Body of pancreas (tissue), 4 donors: ENCODE measurements around the gene KIN. TPM values are rescaled to one million over a fixed set of nuclear protein-coding genes. Genes with fewer than 3 reads are reported as not detected.

Source experiments
- ATAC-seq: fragments of 150-250 bp; one replicate; pipeline ENCODE4 v1.9.1; 2016
- DNase-seq, 4 donors: peaks; one replicate each; pipeline ENCODE4 v3.0.0-alpha.2; 2019
- H3K27ac ChIP-seq, 4 donors: fragments of 200-600 bp; sonication (generic); 1 replicate in 3 of 4; 2 replicates in 1 of 4; pipeline versions ENCODE4 v1.5.1 to v1.6.1; 2016 to 2019; ENCODE audit warnings: mild to moderate bottlenecking in 1 of 4, mixed read lengths in 1 of 4, moderate library complexity in 1 of 4
- H3K27me3 ChIP-seq, 2 donors: fragments of 200-600 bp; sonication (generic); one replicate each; pipeline ENCODE4 v1.6.0; 2016; ENCODE audit warnings: mild to moderate bottlenecking in 1 of 2
- H3K36me3 ChIP-seq, 2 donors: fragments of 200-600 bp; sonication (generic); replicated peaks in 1 of 2; 2 replicates each; pipeline ENCODE4 v1.5.1; 2016; ENCODE audit warnings: low read depth in 2 of 2; ENCODE audit not compliant: insufficient read depth in 1 of 2
- H3K4me1 ChIP-seq: fragments of 200-600 bp; sonication (generic); one replicate; pipeline ENCODE4 v1.6.0; 2016
- H3K4me3 ChIP-seq, 2 donors: fragments of 200-600 bp; sonication (generic); 1 replicate in 1 of 2; 2 replicates in 1 of 2; pipeline ENCODE4 v1.5.1; 2016 to 2019
- H3K9me3 ChIP-seq, 3 donors: fragments of 200-600 bp; sonication (generic); 1 replicate in 2 of 3; 2 replicates in 1 of 3; pipeline ENCODE4 v1.5.1; 2016
- CTCF ChIP-seq, 7 experiments: fragments of 450-650 bp in 4 of 7; fragments of 200-600 bp in 3 of 7; sonication (generic) in 3 of 7; IDR thresholded peaks; one replicate each; pipeline ENCODE4 v1.5.1; 2016 to 2019; ENCODE audit warnings: antibody characterized with exemption in 7 of 7
- POLR2A ChIP-seq, 3 donors: fragments of 450-650 bp; IDR thresholded peaks; one replicate each; pipeline ENCODE4 v1.6.1; 2016; ENCODE audit warnings: antibody characterized with exemption in 3 of 3, mild to moderate bottlenecking in 2 of 3
- WGBS, 2 donors: methylation state at CpG; one replicate each; pipeline ENCODE4 v1.1.5; 2017; 5-methylcytosine and 5-hydroxymethylcytosine counted together
- intact Hi-C: fragments of 100-400 bp; cut with DNase I; formaldehyde crosslinking; loops from one replicate; pipeline ENCODE4 v1.15.1; 2023
- total RNA-seq, 2 donors: library from RNA; depleted of rRNA; stranded (reverse); fragments of >200 nt; gene quantifications; one replicate each; pipeline ENCODE4 v1.1.0, GENCODE V29; 2016

KIN gene
- total RNA-seq, 2 donors from 2014 or later = 4.9 to 6.2 TPM

GRCh38 chr10:7811000-7811399 is 23.2 kb upstream of the KIN start:
- no peak for DNase-seq
- no peak overlapping the region for H3K27ac ChIP-seq
- H3K4me3 ChIP-seq = no peak overlapping the region
- WGBS, 2 donors = 63 to 65% methylated on average over 5 of the region's 5 CpGs
- intact Hi-C loops = no loop called here
- no peak for TF ChIP-seq POLR2A (IDR thresholded peaks at IDR 0.05)
- no peak for TF ChIP-seq CTCF (IDR thresholded peaks at IDR 0.05)
- no peaks in the 10 kb centered on the region for H3K27me3 ChIP-seq
- ATAC-seq = no peak
- H3K4me1 ChIP-seq = no peaks in the 10 kb centered on the region
- peaks cover 0 to 10% of the 10 kb centered on the region in 2 donors for H3K36me3 ChIP-seq
- no peaks in the 10 kb centered on the region for H3K9me3 ChIP-seq

DNA sequence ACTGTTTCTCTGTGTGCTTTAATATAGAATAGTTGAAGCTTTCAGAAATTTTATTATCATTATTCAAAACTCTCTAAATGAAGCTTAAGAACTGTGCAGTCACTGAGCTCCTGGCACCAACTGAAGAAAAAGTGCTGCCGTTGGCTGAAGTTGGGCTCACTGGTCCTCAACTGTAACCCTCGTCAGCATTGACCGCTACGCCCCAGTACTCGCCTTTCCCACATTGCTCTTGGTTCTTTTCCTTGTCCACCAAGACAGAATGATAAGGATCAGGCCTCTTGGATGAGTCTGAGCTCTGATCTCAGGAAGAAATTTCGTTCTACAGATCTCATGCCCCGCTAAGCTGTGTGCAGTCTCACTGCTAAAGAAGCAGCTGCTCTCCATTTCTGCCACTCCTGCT is 22.6 kb upstream of the KIN start:
- H3K4me1 ChIP-seq = no peaks in the 10 kb centered on the region
- DNase-seq (no peak), ATAC-seq (no peak)
- no peak overlapping the region for H3K4me3 ChIP-seq
- TF ChIP-seq POLR2A (IDR thresholded peaks at IDR 0.05) (no peak), CTCF (IDR thresholded peaks at IDR 0.05) (no peak)
- H3K36me3 ChIP-seq = peaks cover 0 to 11% of the 10 kb centered on the region in 2 donors
- intact Hi-C loops = no loop called here
- no peaks in the 10 kb centered on the region for H3K27me3 ChIP-seq
- H3K27ac ChIP-seq = no peak overlapping the region
- 58 to 72% methylated on average over 7 of the region's 7 CpGs for WGBS, 2 donors
- no peaks in the 10 kb centered on the region for H3K9me3 ChIP-seq

DNA sequence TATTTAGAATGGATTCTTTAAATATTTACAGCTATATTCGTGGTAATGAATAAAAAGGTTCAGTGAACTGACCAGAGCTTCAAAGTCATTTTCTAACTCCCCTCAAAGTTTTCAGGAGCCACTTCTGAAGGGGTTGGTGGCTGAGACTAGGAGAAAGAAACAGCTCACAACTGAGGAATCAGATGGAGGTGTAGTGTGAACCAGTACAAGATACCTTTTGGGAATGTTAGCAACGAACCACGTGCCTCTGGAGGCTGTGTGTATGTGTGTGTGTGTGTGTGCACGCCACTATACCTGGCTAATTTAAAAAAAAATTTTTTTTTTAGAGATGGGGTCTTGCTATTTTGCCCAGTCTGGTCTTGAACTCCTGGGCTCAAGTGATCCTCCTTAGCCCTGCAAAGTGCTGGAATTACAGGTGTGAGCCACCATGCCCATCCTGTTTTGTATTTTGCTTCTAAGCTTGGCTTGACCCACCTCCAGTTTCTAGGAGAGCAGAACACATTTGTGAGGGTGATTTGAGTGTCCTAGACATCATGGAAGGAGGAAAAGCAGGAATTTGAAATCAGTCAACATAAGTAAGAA is 21.0 kb upstream of the KIN start:
- intact Hi-C loops = no loop called here
- Histone ChIP-seq H3K36me3 (peaks cover 5 to 16% of the 10 kb centered on the region in 2 donors), H3K27me3 (no peaks in the 10 kb centered on the region), H3K9me3 (no peaks in the 10 kb centered on the region), H3K27ac (no peak overlapping the region), H3K4me3 (no peak overlapping the region), H3K4me1 (peaks cover 9% of the 10 kb centered on the region)
- WGBS, 2 donors = 69 to 71% methylated on average over 4 of the region's 4 CpGs
- ATAC-seq (no peak), DNase-seq (no peak)
- TF ChIP-seq POLR2A (IDR thresholded peaks at IDR 0.05) (no peak), CTCF (IDR thresholded peaks at IDR 0.05) (no peak)

- no peak overlapping the region for H3K4me3 ChIP-seq
- TF ChIP-seq CTCF (IDR thresholded peaks at IDR 0.05) = no peak
- no peak for TF ChIP-seq POLR2A (IDR thresholded peaks at IDR 0.05)
- H3K36me3 ChIP-seq = peaks cover 16 to 45% of the 10 kb centered on the region in 2 donors
- peaks cover 9% of the 10 kb centered on the region for H3K4me1 ChIP-seq
- no peak overlapping the region for H3K27ac ChIP-seq
- ATAC-seq = no peak
- no peak for DNase-seq
- no peaks in the 10 kb centered on the region for H3K9me3 ChIP-seq
- WGBS, 2 donors = 28 to 45% methylated on average over 2 of the region's 2 CpGs
- intact Hi-C loops = no loop called here
- no peaks in the 10 kb centered on the region for H3K27me3 ChIP-seq
Measured at GRCh38 chr10:7804741-7805140, 16.9 kb upstream of the KIN start.

- TF ChIP-seq POLR2A (IDR thresholded peaks at IDR 0.05) = no peak
- no peak for TF ChIP-seq CTCF (IDR thresholded peaks at IDR 0.05)
- Histone ChIP-seq H3K27ac (no peak overlapping the region), H3K4me3 (no peak overlapping the region), H3K9me3 (no peaks in the 10 kb centered on the region), H3K4me1 (peaks cover 9% of the 10 kb centered on the region), H3K36me3 (peaks cover 21 to 50% of the 10 kb centered on the region in 2 donors), H3K27me3 (no peaks in the 10 kb centered on the region)
- ATAC-seq = no peak
- 43 to 51% methylated on average over 6 of the region's 6 CpGs for WGBS, 2 donors
- intact Hi-C loops = no loop called here
- no peak for DNase-seq
Measured at GRCh38 chr10:7804216-7804615, 16.4 kb upstream of the KIN start.
